Keratinocyte (primary cell): ENCODE data around the gene RNF125. TPM values are rescaled to one million over a fixed set of nuclear protein-coding genes. Genes with fewer than 3 reads are reported as not detected.

ENCODE experiments used
- DNase-seq: peaks from one replicate; pipeline ENCODE4 v3.0.0-alpha.2; 2011; ENCODE audit warnings: low read depth, missing footprints, low spot score
- FAIRE-seq: peaks from 2 replicates; lab custom pipeline; 2011; peaks lifted over from hg19 to GRCh38; lab: Jason Lieb, UNC
- H2AFZ ChIP-seq: 2 replicates; pipeline ENCODE4 v1.6.0; 2012; ENCODE audit warnings: low read length, control low read depth, inconsistent platforms; ENCODE audit not compliant: control insufficient read depth
- H3K27ac ChIP-seq: 2 replicates; pipeline ENCODE4 v1.5.1; 2011; ENCODE audit warnings: low read length; ENCODE audit not compliant: control insufficient read depth, insufficient read depth
- H3K27me3 ChIP-seq: 3 replicates; pipeline ENCODE4 v1.6.0; 2011; ENCODE audit warnings: low read length; ENCODE audit not compliant: control insufficient read depth, insufficient read depth; ENCODE audit errors: extremely low read depth
- H3K36me3 ChIP-seq, 2 experiments: 2 replicates in 1 of 2; 3 replicates in 1 of 2; pipeline ENCODE4 v1.5.1; 2011; ENCODE audit warnings: low read length in 2 of 2, mild to moderate bottlenecking in 1 of 2; ENCODE audit not compliant: control insufficient read depth in 2 of 2, insufficient read depth in 2 of 2; ENCODE audit errors: extremely low read depth in 1 of 2
- H3K4me1 ChIP-seq: 3 replicates; pipeline ENCODE4 v1.5.1; 2011; ENCODE audit warnings: low read length; ENCODE audit not compliant: control insufficient read depth, insufficient read depth; ENCODE audit errors: extremely low read depth
- H3K4me2 ChIP-seq: 3 replicates; pipeline ENCODE4 v1.6.0; 2011; ENCODE audit warnings: low read depth, low read length; ENCODE audit not compliant: control insufficient read depth, insufficient read depth; ENCODE audit errors: extremely low read depth
- H3K4me3 ChIP-seq, 3 experiments: fragments of 200-600 bp in 1 of 3; sonication (generic) in 1 of 3; 2 replicates in 2 of 3; 3 replicates in 1 of 3; pipeline ENCODE4 v1.5.1; 2011 to 2016; ENCODE audit warnings: low read length in 3 of 3, mild to moderate bottlenecking in 3 of 3, control low read depth in 2 of 3, inconsistent platforms in 1 of 3, low read depth in 1 of 3, mixed read lengths in 1 of 3, mixed run types in 1 of 3, moderate library complexity in 1 of 3; ENCODE audit not compliant: control insufficient read depth in 2 of 3, insufficient read depth in 2 of 3; ENCODE audit errors: extremely low read depth in 1 of 3
- H3K79me2 ChIP-seq: 2 replicates; pipeline ENCODE4 v1.6.0; 2012; ENCODE audit warnings: low read length; ENCODE audit not compliant: control insufficient read depth, insufficient read depth
- H3K9ac ChIP-seq: 3 replicates; pipeline ENCODE4 v1.6.0; 2011; ENCODE audit warnings: low read length; ENCODE audit not compliant: control insufficient read depth, insufficient read depth; ENCODE audit errors: extremely low read depth
- H3K9me1 ChIP-seq: 3 replicates; pipeline ENCODE4 v1.6.0; 2011; ENCODE audit warnings: low read length; ENCODE audit not compliant: control insufficient read depth, insufficient read depth; ENCODE audit errors: extremely low read depth
- H3K9me3 ChIP-seq: 2 replicates; pipeline ENCODE4 v1.5.1; 2012; ENCODE audit warnings: low read depth, low read length; ENCODE audit not compliant: control insufficient read depth
- H4K20me1 ChIP-seq: 3 replicates; pipeline ENCODE4 v1.6.0; 2011; ENCODE audit warnings: low read length; ENCODE audit not compliant: control insufficient read depth, insufficient read depth; ENCODE audit errors: extremely low read depth
- EZH2 ChIP-seq: IDR thresholded peaks from one replicate; pipeline ENCODE4 v1.6.1; 2012; ENCODE audit warnings: inconsistent platforms, mild to moderate bottlenecking, low read length, moderate library complexity
- dilution Hi-C: fragments of 300-500 bp; cut with MboI; formaldehyde crosslinking; loops from one replicate; pipeline ENCODE4 v1.7.0; 2020; ENCODE audit warnings: low sequenced_read_pairs; ENCODE audit not compliant: extremely low pct_ligation_motif_present
- polyA plus RNA-seq, 5 experiments: library from polyadenylated mRNA; depleted of rRNA in 3 of 5; stranded (reverse) in 3 of 5; stranded (forward) in 1 of 5; unstranded in 1 of 5; fragments of >200 nt; gene quantifications; 1 replicate in 1 of 5; 2 replicates in 3 of 5; 3 replicates in 1 of 5; pipeline versions ENCODE4 v1.2.1 to v1.2.3, GENCODE V29; 2011 to 2012; ENCODE audit warnings: missing spikeins in 2 of 5, low read depth in 1 of 5, low replicate concordance in 1 of 5
- TF ChIP-seq, protein P1 (sequence below), 3 experiments: IDR thresholded peaks in 1 of 3; conservative IDR thresholded peaks in 1 of 3; optimal IDR thresholded peaks in 1 of 3; 2 replicates in 2 of 3; 3 replicates in 1 of 3; pipeline versions ENCODE3 to v1.5.1; 2011; ENCODE audit warnings: low read length in 3 of 3, mild to moderate bottlenecking in 3 of 3, moderate library complexity in 2 of 3, control low read depth in 1 of 3, inconsistent platforms in 1 of 3; ENCODE audit not compliant: insufficient read depth in 2 of 3; ENCODE audit errors: extremely low read depth in 1 of 3

Gene RNF125
- polyA plus RNA-seq, 1 donor (not counting 4 experiments of a cell fraction or from before 2014, with no cell fraction given), result 4.5 TPM

DNA sequence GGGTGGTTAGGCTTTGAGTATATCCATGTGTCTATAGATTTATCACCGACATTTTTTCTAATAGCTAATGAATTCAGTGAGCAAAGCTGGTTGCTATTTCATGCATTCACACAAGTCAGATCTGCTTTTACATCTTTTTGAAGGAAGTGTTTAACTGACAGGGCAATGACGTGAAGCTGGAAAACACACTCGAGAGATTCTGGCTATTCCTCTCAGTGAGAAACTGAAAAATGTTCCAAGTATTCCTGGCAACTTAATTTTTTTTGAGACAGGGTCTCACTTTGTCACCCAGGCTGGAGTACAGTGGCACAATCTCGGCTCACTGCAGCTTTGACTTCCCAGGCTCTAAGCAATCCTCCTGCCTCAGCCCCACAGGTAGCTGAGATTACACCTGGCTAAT is 94.2 kb downstream of the RNF125 start:
- Histone ChIP-seq H3K4me1 (no peaks in the 10 kb centered on the region), H3K9ac (no peak overlapping the region), H2AFZ (no peak overlapping the region), H3K36me3 (peaks cover 2 to 14% of the 10 kb centered on the region in 2 experiments), H3K4me2 (no peak overlapping the region), H3K27ac (no peak overlapping the region), H3K27me3 (no peaks in the 10 kb centered on the region), H3K79me2 (peaks cover 72% of the 10 kb centered on the region), H4K20me1 (no peaks in the 10 kb centered on the region), H3K4me3 (no peak overlapping the region), H3K9me3 (no peaks in the 10 kb centered on the region), H3K9me1 (no peaks in the 10 kb centered on the region)
- no peak for FAIRE-seq
- TF ChIP-seq, protein P1, sequence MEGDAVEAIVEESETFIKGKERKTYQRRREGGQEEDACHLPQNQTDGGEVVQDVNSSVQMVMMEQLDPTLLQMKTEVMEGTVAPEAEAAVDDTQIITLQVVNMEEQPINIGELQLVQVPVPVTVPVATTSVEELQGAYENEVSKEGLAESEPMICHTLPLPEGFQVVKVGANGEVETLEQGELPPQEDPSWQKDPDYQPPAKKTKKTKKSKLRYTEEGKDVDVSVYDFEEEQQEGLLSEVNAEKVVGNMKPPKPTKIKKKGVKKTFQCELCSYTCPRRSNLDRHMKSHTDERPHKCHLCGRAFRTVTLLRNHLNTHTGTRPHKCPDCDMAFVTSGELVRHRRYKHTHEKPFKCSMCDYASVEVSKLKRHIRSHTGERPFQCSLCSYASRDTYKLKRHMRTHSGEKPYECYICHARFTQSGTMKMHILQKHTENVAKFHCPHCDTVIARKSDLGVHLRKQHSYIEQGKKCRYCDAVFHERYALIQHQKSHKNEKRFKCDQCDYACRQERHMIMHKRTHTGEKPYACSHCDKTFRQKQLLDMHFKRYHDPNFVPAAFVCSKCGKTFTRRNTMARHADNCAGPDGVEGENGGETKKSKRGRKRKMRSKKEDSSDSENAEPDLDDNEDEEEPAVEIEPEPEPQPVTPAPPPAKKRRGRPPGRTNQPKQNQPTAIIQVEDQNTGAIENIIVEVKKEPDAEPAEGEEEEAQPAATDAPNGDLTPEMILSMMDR (optimal IDR thresholded peaks at IDR 0.05 in 1 of 3, IDR thresholded peaks at IDR 0.05 in 1 of 3, conservative IDR thresholded peaks at IDR 0.05 in 1 of 3; ENCODE audit: extremely low read depth in 1 of 3, insufficient read depth in 2 of 3, low read length in 3 of 3), result no peak
- no peak for TF ChIP-seq EZH2
- dilution Hi-C loops, result no loop called here
- DNase-seq, result no peak

DNA sequence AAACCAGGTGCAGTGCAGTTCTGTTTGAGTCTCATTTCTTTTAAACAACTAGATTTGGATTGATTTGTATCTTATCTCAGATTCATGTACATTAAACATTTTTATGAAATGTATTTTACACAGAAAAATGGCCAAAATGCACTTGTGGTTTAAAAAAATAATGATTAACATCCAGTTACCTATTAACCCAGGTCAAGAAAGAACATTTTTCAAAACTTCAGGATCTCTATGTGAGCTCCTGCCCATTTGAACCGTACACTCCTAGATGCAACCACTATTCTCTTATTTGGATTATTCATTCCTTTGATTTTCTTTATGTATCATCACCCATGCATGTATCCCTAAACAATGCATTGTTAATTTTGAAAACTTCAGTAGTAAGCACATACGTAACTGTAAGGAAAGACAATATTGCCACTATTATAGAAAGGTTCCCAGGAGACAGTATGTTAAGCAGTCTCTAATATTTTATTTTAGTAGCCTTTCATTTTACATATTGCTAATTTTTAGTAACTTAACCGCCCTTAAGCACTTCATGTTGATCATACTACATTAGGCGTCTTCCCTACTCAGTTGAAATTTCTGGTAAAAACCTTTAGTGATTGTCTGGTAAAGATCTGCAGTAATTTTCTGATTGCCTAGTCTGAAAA is 95.8 kb downstream of the RNF125 start:
- Histone ChIP-seq H3K27me3 (no peaks in the 10 kb centered on the region), H3K4me3 (no peak overlapping the region), H4K20me1 (no peaks in the 10 kb centered on the region), H2AFZ (no peak overlapping the region), H3K36me3 (peaks cover 2 to 14% of the 10 kb centered on the region in 2 experiments), H3K79me2 (peaks cover 56% of the 10 kb centered on the region), H3K9me1 (no peaks in the 10 kb centered on the region), H3K4me2 (no peak overlapping the region), H3K4me1 (no peaks in the 10 kb centered on the region), H3K9ac (no peak overlapping the region), H3K9me3 (no peaks in the 10 kb centered on the region), H3K27ac (no peak overlapping the region)
- DNase-seq (no peak), FAIRE-seq (no peak)
- dilution Hi-C loops, result no loop called here
- TF ChIP-seq EZH2, result no peak
- TF ChIP-seq, protein P1 (optimal IDR thresholded peaks at IDR 0.05 in 1 of 3, IDR thresholded peaks at IDR 0.05 in 1 of 3, conservative IDR thresholded peaks at IDR 0.05 in 1 of 3; ENCODE audit: extremely low read depth in 1 of 3, insufficient read depth in 2 of 3, low read length in 3 of 3), result no peak
